NCI-H2171 (cell line): Measurements from ENCODE around the gene OSER1.
"Not testable (repeated sequence)": the region's sequence is repeated elsewhere in the genome, so short reads cannot be mapped to it uniquely, and the experiment has no call there.

ENCODE experiments used
- DNase-seq: peaks from one replicate; lab custom pipeline; 2025; lab: John Stamatoyannopoulos, UW

Gene OSER1

DNA sequence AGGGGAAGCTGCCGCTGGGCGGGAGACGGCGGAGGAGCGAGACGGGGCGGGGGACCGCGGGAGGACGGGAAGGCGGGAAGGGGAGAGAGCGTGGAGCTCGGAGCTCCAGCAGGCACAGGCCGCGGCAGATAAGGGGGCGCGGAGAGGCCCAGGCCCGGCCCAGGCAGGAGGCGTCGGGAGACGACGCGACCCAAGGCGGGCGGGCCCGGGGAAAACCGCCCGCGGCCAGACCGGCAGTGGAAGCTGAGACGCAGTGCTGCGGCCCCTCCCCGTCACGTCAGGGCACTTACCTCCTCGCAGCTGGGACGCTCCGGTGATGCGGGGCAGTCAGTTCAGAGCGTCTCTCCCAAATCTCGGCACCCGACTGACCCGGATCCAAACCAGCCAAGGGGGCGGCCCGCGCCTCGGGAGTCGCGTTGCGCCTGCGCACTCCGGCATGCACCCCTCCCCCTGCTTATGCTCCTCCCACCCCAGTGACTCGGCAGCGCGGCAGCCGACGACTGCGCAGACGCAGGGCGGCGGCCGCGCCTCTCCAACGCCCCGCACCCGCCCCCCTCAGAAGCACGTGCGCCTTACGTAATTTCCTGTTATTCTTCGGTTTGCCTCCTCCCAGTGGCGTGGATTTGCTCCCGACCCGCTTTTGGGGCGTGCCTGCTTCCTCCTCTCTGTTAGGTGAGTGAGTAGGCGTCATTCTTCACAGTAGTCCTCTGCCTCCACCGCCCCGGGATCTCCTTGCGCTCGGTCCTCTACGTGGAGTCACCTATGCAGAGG lies at the start of gene OSER1:
Gene OSER1, minus strand, starts transcription at position 366 of the 771 bp plus-strand sequence. CDS start 3,814 bp downstream, outside the sequence.
- peak; percentile 98 for DNase-seq

DNA sequence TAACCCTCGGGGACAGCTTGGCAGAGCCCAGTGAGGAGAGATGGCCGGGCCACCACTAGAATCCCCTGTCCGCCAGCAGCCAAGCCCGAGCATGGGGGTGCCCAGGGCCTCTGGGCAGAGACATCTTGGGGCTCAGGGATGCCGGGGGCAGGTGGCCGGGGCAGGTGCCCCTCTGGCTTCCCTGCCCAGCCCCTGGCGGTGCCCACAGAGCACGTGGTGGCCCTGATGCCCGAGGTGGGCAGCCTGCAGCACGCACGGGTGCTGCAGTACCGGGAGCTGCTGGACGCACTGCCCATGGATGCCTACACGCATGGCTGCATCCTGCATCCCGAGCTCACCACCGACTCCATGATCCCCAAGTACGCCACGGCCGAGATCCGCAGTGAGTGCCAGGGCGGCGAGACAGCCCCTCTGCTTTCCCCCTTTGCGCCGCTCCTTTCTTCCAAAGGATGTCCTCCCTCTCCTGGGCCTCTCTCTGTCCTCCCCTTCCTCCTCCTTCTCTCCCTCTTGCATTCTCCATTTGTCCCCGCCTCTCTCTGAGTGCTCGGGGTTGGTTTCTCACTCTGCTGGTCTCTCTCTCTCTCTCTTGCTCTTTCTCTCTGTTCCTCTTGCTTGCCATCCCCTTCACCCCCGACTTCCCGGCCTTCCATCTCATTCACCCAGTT lies 47.8 kb upstream of the OSER1 start:
- no peak for DNase-seq

DNA sequence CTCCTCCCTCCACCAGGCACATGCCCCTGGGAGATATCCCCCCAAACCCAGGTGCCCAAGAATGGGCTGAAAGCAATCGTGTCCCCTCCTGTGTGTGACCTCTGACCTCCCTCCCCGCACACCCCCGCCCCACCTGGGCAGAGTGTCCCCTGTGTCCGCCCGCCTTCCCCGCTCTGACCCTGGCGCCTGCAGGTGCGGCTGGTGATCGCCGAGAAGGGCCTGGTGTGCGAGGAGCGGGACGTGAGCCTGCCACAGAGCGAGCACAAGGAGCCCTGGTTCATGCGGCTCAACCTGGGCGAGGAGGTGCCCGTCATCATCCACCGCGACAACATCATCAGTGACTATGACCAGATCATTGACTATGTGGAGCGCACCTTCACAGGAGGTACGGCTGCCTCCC lies 46.4 kb upstream of the OSER1 start:
- no peak for DNase-seq

- DNase-seq: no peak
Observed at GRCh38 chr20:44255942-44256341, 45.4 kb upstream of the OSER1 start.

DNA sequence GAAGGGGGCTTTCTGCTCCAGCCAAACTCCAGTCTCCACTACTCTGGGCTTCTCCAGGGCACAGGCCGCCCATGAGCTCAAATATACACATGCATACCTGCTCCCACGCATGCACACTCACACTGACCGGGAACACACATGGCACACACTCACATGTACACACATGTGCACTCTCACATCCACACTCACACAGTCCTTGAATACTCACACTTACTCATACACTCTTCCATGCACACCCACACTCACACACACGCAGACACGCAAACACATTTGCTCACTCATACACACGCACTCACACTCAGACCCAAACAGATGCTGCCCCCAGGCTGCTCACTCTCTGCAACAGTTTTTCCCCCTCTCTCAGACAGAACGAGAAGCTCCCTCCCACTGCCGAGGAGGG lies 43.5 kb upstream of the OSER1 start:
- no peak for DNase-seq

- no peak for DNase-seq
Observed at GRCh38 chr20:44253528-44253927, 43.0 kb upstream of the OSER1 start.

DNA sequence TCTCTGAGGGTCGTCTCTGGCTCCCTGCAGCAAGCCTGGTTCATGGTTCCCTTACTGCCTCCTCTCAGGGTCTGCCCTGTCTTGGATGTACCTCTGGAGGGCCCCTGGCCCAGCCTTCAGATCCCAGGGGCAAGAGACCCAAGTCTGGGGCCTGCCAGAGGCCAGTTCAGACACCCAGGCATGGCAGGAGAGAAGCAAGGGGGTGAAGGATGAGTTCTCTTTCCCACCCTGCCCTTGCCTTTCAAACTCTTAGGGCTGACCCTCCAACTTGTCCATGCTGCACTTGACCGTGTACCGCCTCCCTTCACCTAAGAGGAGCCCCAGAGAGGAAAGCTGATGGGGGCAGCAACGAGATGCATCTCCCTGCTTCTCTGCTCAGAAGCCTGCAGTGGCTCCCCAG lies 40.7 kb upstream of the OSER1 start:
- DNase-seq: no peak

DNA sequence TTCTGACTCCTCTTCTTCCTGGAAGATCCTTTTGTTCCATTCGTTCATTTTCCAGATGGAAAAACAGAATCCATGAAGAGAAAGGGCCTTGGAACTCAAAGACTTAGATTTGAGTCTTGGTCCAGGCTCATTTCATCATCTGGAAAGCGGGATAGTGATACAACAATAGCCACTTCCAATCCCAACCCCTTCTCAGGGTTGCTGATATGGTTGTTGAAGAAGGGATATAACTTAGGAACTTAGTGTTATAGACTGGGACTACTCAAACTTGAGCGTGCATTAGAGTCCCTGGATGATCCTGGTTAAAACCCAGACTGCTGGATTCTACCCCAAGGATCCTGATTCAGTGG lies 37.8 kb upstream of the OSER1 start:
- no peak for DNase-seq

GRCh38 chr20:44247586-44248409 lies 37.2 kb upstream of the OSER1 start:
- DNase-seq: no peak

- DNase-seq: peak; percentile 42
Observed at GRCh38 chr20:44247131-44247571, 36.6 kb upstream of the OSER1 start, which contains the start of gene GDAP1L1. Gene GDAP1L1, plus strand, starts transcription at chr20:44247308. Its CDS starts 27 bp downstream, at chr20:44247335.

- DNase-seq: no peak
Observed at GRCh38 chr20:44245977-44246376, 35.4 kb upstream of the OSER1 start.

DNA sequence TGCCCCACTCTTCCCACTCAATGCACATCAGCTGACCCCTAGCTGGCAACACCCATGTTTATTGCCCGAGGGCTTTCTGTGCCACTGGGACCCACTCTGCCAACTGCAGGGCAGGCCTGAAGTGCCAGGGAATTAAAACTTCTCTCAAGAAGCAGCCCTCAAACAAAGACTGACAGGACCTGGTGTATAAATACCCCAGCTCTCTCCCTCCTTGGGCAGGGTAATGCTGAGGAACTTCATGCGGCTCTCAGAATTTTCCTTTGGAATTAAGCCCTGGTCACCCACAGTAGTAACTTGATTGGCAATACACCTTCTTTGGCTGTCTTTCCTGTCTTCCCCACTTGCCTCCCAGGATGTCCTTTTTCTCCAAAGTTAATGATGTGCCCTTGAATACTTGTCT lies 31.2 kb upstream of the OSER1 start:
- DNase-seq: no peak

GRCh38 chr20:44236840-44237239 lies 26.3 kb upstream of the OSER1 start:
- DNase-seq: not testable (repeated sequence)

DNA sequence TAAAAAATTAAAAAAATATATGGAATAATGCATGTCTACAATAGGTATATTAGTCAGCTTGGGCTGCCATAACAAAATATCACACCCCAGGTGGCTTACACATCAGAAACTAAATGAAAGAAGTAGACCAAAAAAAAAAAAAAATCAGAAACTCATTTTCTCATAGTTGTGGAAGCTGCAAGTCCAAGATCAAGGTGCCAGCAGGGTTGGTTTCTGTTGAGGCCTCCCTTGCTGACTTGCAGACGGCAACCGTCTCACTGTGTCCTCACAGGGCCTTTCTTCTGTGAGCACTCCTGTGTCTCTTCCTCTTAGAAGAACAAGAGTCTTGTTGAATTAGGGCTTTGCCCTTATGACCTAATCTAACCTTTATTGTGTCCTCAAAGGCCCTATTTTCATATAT lies 25.1 kb upstream of the OSER1 start:
- no peak for DNase-seq

DNA sequence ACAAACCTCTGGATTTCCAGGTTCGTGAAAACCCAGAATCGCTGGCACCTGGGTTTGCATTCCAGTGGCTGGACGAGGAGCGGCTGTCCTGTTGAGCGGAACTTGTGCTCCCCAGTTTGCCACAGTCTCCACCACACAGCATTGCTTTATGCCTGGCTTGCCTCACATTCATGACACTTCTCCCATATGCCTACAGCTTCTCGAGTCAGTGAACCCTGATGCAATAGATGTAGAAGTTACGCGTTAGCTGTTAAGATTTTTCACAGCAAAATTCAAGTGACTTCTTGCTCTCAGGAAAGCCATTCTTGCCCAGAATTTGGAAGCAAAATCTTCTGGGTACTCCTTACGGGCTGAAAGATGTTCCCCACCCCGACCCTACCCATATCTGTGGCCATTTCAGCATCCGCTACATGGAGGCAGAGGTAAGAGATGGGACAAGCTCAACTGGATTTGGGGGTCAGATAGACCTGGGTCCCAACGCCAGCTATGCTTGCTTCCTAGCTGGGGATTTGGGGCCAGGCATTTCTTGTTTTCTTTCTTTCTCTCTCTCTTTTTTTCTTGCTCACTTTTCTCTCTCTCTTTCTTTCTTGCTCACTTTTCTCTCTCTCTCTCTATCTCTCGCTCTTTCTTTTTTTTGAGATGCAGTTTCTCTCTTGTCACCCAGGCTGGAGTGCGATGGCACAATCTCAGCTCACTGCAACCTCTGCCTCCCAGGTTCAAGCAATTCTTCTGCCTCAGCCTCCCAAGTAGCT lies 24.2 kb upstream of the OSER1 start:
- DNase-seq: no peak

- DNase-seq: no peak
Observed at GRCh38 chr20:44233436-44234016, 23.0 kb upstream of the OSER1 start.

- DNase-seq: not testable (repeated sequence)
Observed at GRCh38 chr20:44232469-44232856, 21.9 kb upstream of the OSER1 start.

DNA sequence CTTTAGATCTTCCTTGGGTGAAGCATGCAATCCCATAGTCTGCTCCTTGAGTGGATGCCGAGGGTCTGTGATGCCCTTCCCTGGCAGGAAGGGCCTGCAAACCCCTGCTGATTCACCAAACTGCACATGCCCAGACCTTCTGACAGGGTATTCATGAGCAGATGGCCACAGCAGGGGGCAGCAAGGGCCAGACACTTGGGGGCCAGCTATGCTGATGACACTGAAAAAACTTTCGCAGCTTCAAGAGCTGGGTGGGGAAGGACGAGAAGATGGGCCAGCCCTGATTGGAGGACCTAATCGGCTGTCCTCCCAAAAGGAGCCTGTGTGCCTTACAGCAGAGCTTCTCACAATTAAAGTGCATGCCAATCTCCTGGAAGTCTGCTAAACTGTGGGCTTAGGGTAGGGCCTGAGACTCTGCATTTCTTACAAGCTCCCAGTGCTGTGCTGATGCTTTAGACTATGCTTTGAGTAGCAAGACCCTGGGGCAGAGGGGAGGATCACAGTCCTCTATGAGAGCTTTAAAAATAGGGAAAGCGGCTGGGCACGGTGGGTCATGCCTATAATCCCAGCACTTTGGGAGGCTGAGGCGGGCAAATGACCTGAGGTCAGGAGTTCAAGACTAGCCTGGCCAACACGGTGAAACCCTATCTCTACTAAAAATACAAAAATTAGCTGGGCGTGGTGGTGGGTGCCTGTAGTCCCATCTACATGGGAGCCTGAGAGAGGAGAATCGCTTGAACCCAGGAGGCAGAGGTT lies 21.3 kb upstream of the OSER1 start:
- DNase-seq: no peak

DNA sequence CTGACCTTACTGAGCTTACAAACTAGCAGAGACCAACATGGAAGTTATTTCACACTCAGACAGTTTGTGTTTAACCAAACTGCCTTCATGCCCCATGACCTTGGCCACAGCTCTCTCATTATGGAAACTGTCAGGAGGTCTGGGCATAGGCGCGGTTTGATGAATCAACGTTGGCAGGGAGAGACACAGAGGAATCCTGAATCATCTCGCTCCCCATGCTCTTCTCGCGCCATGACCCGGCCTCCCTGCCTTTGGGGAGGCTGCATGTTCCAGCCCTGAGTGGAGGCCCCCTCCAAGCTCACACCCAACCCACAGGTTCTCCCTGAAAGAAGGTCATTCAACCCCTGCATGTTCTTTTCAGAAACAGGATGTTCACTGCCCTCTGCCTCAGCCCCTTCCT lies 20.6 kb upstream of the OSER1 start:
- DNase-seq: no peak

DNA sequence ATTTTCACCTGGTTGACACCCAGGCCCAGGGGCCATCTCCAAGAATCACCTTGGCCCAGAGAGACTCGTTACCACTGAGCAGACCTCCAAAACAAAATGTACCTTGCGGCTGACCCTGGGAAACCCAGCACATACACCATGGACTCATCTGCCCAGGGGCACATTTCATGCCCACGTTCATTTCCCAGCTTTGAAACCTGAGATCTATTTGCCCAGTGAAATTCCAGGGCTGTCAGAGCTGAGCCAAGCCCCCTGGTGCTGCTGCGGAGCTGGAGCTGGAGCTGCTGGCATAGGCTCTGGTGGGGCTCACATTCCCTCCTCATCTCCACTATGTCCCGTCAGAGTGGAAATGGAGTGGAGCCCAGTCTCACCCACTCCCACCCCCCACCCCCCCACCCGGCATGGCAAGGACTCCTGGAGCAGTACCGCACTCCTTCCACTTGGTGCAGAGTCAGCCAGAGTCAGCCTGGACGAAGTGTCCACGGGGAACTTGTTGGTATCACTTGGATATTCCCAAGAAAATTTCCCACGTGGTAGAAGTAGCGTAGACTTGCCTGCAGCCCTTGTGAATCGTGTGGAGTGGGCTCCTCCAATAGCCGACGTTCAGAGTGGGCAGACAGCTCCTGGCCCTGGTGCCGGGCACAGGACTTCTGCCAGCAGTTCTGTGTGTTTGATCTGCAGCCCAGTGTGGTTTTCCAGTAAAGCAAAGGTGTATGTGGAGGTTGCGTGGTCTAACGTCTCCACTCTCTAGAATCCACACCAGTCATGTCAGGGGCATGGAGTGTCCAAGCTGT lies 18.1 kb upstream of the OSER1 start:
- DNase-seq: no peak
